Measurements from ENCODE around the gene KCNH2.

DNA sequence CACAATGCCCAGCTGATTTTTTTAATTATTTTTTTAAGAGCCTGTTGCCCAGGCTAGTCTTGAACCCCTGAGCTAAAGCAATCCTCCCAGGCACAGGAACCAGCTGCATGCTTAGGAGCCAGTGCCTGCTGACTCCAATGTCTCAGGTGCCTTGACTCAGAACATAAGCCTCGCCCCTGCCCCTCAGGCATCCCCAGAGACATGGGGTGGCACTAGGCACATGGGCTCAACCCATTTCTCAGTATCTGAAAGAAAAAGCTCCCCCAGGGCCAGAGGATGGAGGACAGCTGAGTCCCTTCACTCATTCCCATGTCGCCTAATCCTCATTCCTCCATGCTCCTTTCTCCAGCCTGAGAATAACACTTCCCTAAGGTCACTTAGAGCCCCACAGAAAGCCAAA is 39.1 kb downstream of the KCNH2 start:
- no peak for TF ChIP-seq CTCF (IDR thresholded peaks at IDR 0.05)
- TF ChIP-seq POLR2A (IDR thresholded peaks at IDR 0.05): no peak

Data from body of pancreas (tissue), 4 donors.